IPS-11a (cell line): Measurements from ENCODE around the gene ELMOD3.

ENCODE experiments used
- H3K4me3 ChIP-seq: one replicate; pipeline ENCODE4 v1.5.1; 2013; ENCODE audit warnings: low read depth, low read length, control low read depth

The ELMOD3 gene

GRCh38 chr2:85422072-85422457, 67.5 kb downstream of the ELMOD3 start:
- H3K4me3 ChIP-seq: no peak overlapping the region

GRCh38 chr2:85423525-85423924, 69.0 kb downstream of the ELMOD3 start:
- no peak overlapping the region for H3K4me3 ChIP-seq

- H3K4me3 ChIP-seq: no peak overlapping the region
Measured at GRCh38 chr2:85425588-85425987, 71.0 kb downstream of the ELMOD3 start.

GRCh38 chr2:85427300-85427835, 72.8 kb downstream of the ELMOD3 start:
- no peak overlapping the region for H3K4me3 ChIP-seq

GRCh38 chr2:85428343-85428881, 73.8 kb downstream of the ELMOD3 start:
- no peak overlapping the region for H3K4me3 ChIP-seq

GRCh38 chr2:85429213-85429923, 74.8 kb downstream of the ELMOD3 start:
- no peak overlapping the region for H3K4me3 ChIP-seq

GRCh38 chr2:85429924-85430289, 75.3 kb downstream of the ELMOD3 start:
- no peak overlapping the region for H3K4me3 ChIP-seq

- H3K4me3 ChIP-seq: peak overlapping the region; percentile 33
Measured at GRCh38 chr2:85430752-85431569, 76.4 kb downstream of the ELMOD3 start.

- peak overlapping the region; percentile 33 for H3K4me3 ChIP-seq
Measured at GRCh38 chr2:85431570-85432205, 77.1 kb downstream of the ELMOD3 start.

GRCh38 chr2:85433511-85434089, 79.0 kb downstream of the ELMOD3 start:
- no peak overlapping the region for H3K4me3 ChIP-seq

- no peak overlapping the region for H3K4me3 ChIP-seq
Measured at GRCh38 chr2:85434696-85435095, 80.1 kb downstream of the ELMOD3 start.

- no peak overlapping the region for H3K4me3 ChIP-seq
Measured at GRCh38 chr2:85435220-85435958, 80.8 kb downstream of the ELMOD3 start.

GRCh38 chr2:85435981-85436835, 81.6 kb downstream of the ELMOD3 start:
- no peak overlapping the region for H3K4me3 ChIP-seq

GRCh38 chr2:85436836-85437487, 82.4 kb downstream of the ELMOD3 start:
- no peak overlapping the region for H3K4me3 ChIP-seq

- peak overlapping the region; percentile 20 for H3K4me3 ChIP-seq
Measured at GRCh38 chr2:85437488-85438200, 83.1 kb downstream of the ELMOD3 start.

GRCh38 chr2:85438201-85439024, 83.8 kb downstream of the ELMOD3 start:
- H3K4me3 ChIP-seq: peak overlapping the region; percentile 20

GRCh38 chr2:85439025-85439472, 84.5 kb downstream of the ELMOD3 start:
- no peak overlapping the region for H3K4me3 ChIP-seq
